T follicular helper cell (primary cell): ENCODE data around the gene CAMSAP3.
"Not testable (repeated sequence)": the region's sequence is repeated elsewhere in the genome, so short reads cannot be mapped to it uniquely, and the experiment has no call there.

Source experiments
- DNase-seq: peaks from one replicate; pipeline ENCODE4 v3.0.0-alpha.2; 2020; ENCODE audit warnings: low read depth

Gene CAMSAP3

DNA sequence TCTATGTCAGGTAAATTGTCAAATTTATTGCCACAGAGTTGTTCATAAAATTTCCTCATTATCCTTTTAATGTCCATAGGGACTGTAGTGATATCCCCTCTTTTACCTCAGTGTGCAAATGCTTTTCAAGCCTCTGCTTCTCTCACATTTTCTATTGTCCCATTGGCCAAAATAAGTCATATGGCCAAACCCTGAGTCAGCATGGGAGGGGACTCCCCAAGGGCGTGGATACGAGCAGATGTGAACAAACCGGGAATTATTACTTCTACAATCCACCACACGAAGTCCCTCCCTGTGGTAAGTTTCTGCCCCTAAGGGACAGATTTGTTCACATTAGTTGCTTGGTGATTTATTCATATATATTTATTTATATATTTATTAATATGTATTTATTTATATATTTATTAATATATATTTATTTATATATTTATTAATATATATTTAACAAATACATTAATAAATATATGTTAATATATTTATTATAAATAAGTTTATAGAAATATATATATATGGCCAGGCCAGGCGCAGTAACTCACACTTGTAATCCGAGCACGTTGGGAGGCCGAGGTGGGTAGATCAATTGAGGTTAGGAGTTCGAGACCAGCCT lies 20.1 kb upstream of the CAMSAP3 start:
- no peak for DNase-seq

DNA sequence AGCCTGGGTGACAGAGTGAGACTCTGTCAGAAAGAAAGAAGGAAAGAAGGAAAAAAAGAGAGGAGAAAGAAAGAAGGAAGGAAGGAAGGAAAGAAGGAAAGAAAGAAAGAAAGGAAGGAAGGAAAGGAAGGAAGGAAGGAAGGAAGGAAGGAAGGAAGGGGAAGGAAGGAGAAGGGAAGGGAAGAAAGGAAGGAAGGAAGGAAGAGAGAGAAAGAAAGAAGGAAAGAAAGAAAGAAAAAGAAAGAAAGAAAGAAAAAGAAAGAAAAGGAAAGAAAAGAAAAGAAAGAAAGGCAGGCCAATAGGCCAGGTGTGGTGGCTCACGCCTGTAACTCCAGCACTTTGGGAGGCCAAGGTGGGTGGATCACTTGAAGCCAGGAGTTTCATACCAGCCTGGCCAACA lies 18.2 kb upstream of the CAMSAP3 start:
- not testable (repeated sequence) for DNase-seq

GRCh38 chr19:7578127-7578526 lies 17.5 kb upstream of the CAMSAP3 start:
- no peak for DNase-seq

DNA sequence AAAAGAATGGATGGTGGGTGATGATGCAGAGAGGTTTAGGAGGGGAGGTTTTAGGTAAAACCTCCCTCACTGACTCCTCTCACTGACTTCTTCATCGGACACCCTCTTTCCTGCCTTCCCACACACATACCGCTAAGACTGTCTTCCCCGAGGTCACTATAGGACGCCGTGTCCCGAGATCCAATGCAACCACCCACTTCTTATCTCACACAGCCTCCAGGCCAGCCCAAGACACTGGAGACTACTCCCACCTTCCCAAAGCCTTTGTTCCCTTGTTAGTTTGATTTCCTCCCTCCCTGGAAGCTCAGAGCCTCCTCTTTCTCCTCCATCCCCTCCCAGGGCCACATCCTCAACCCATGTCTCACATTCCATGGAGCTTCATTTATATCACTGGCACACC lies 16.5 kb upstream of the CAMSAP3 start:
- no peak for DNase-seq

DNA sequence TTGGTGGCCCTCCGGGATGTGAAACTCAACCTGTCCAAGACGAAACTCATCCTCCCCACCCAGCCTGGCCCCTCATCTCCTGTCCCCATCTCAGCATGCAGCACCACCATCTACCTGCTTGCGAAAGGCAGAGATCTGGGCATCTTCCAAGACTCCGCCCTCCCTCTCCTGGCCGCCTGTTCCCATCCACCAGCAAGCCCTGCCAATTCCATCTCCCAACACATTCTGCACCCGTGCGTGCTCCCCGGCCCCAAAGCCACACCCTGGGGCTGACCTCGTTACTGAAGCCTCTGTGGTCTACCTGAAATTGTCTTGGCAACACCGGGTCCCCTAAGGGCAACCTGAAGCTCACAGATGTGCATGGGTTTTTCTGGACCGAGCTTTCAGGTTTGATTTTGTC lies 13.2 kb upstream of the CAMSAP3 start:
- no peak for DNase-seq

GRCh38 chr19:7589822-7590221 lies 5.8 kb upstream of the CAMSAP3 start:
- DNase-seq, result no peak

DNA sequence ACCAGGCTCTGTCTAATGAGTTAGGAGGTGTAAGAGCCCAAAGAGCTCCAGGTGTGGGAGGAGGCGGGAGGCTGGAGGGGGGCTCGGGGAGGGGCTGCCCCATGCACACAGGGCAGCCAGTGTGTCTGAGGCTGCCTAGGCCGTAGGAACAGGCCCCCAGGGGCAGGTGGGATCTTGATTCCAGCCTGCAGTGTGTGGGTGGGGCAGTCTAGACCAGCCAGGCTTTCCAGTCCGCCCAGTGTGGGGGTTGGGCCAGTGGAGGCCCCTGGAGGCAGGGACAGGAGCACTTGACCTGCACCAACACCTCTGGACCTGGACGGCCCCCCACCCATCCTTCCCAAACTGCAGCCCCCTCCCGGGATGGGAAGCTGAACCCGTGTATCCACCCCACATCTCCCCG lies 5.4 kb upstream of the CAMSAP3 start:
- no peak for DNase-seq

- no peak for DNase-seq
Measured at GRCh38 chr19:7596211-7596937, 711 bp downstream of the CAMSAP3 start.

DNA sequence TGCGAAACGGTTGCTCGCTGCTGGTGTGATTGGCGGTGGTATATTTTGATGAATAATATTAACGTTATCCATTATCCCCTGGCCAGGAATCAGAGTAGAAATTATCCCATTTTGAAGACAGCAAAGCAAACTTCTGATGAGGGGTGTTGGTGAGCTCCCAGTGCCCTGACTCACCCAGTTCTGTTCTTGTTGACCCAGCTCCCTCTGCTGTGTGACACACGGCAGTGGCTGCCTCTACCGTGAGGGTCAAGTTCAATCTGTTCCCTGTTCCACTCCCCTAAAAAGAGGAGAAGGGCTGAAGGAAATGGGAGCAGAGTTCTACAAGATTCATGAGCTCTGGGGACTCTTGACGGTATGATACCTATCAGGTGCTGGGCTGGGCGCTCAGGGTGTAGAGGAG lies 2.0 kb downstream of the CAMSAP3 start:
- no peak for DNase-seq

GRCh38 chr19:7598180-7598579 lies 2.5 kb downstream of the CAMSAP3 start:
- no peak for DNase-seq

DNA sequence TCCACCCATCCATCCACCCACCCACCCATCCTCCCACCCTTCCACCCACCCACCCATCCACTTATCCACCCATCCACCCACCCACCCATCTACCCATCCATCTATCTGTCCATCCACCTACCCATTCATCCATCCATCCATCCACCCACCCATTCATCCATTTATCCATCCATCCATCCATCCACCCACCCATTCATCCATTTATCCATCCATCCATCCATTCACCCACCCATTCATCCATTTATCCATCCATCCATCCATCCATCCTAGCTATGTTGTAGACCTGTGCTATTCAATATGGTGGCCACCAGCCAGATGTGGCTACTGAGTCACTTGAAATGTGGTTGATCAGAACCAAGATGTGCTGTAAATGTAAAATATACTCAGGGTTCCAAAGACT lies 5.1 kb downstream of the CAMSAP3 start:
- no peak for DNase-seq

DNA sequence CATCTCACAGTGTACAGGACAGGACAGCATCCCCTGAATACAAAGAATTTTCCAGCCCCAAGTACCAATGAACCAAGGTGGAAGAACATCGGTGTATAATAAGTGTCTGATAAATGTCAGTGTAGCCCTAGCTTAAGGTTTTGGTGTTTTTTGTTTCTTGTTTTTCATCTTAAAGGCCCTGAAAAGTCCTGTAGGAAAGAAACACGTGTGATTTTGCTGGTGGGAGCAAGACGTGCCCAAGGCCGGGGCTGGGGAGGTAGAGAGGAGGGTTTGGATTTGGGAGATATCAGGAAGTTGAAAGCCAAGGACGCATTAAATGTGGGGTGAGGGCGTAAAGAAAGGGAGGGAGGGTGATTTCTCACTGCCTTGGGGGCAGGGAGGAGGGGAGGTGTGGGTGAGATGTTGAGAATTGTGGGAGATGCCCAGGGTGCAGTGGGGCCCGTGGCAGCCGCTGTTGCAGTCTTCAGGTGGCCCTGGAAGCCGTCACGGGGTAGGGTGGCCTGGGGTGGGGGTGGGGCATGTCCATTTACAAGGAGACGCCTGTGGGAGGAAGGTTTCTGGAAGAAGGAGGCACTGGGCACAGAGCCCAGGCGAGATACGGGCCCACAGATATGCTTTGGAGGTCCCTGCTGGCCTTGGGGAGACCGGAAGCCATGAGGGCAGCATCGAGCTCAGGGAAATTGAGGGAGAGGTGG lies 6.7 kb downstream of the CAMSAP3 start:
- no peak for DNase-seq

GRCh38 chr19:7602935-7603497 lies 7.4 kb downstream of the CAMSAP3 start:
- no peak for DNase-seq

DNA sequence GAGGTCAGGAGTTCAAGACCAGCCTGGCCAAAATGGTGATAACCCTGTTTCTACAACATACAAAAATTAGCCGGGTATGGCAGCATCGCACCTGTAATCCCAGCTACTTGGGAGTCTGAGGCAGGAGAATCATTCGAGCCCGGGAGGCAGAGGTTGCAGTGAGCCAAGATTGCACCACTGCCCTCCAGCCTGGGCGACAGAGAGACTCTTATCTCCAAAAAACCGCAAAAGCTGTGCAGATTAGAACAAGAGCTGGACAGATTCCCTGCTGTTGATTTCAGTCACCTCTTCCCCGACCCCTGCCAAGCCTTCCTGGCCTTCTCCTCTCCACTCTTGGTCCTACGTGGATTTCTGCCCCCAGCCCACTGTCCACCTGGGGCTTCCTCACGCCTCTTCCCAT lies 8.3 kb downstream of the CAMSAP3 start:
- DNase-seq, result no peak

GRCh38 chr19:7605490-7606222 lies 10.0 kb downstream of the CAMSAP3 start:
- DNase-seq, result no peak

DNA sequence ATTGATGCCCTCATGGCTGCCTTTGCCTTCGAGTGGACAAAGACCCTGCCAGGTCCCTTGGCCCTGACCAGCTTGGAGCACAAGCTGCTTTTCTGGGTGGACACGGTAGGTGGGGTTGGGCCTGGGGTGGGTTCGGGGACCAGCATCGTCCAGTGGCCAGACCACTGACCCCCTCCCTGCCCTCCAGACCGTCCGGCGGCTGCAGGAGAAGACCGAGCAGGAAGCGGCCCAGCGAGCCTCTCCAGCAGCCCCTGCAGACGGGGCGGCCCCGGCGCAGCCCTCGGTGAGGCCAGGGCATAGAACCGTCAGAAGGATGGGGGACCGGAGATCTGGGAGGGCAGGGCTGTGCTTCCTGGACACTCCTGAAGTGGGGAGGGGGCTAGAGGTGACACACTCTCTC lies 10.6 kb downstream of the CAMSAP3 start:
- no peak for DNase-seq

DNA sequence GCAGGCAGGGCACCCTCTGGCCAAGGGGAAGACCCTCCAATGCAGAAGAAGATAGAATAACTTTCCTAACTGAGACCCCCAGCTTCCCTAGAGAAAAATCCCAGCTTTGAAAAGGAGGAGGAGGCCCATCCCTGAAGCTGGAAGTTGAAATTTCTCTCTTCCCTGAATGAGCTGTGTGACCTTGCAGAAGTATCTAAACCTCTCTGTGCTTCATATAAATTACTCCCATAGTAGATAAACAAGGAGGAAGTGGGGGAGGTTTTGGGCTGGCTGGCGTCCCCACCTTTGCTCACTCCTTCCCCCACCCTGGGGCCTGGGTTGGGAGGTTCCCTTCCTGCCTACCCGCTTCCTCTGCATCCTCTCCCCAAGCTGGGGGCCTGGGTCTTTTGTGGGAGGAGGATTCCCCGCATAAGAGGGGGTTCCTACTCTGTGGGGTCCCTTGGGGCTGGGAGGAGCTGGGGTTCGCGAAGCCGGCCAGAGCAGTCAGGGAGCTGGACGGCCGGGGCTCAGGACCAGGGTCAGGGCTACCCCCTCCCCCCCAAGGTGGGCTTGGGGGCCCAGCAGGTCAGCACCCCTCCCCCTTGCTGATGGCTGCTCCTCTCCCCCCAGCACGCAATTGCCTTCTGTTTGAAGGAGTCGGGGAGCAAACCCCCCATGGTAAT lies 11.7 kb downstream of the CAMSAP3 start:
- DNase-seq, result no peak

DNA sequence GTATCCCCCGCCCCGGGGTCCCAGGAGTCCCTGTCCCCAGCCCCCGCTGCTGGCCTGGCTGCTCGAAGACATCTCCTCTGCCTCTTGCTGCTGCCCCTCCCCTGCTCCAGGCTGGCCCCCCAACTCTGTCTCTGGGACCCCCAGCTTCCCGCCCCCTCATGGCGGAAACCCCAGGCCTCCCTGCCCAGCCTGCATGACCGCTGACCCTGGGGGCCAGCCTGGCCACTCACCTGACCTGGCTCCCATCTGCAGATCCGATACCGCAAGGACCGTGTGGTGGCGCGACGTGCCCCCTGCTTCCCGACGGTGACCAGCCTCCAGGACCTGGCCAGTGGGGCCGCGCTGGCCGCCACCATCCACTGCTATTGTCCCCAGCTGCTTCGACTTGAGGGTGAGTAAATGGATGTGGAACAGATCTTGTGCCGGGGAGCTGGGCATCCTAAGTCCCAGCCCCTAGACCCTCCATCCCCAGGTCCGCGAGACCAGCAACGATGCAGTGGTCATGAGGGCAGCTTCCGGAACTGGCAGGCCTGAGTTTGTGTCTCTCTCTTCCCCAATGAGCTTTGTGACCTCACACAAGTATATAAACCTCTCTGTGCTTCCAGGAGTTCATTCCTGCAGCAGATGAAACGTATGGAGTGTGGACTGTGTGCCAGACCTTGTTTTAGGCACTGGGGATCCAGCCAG lies 12.4 kb downstream of the CAMSAP3 start:
- no peak for DNase-seq

GRCh38 chr19:7610491-7611240 lies 15.0 kb downstream of the CAMSAP3 start:
- no peak for DNase-seq

DNA sequence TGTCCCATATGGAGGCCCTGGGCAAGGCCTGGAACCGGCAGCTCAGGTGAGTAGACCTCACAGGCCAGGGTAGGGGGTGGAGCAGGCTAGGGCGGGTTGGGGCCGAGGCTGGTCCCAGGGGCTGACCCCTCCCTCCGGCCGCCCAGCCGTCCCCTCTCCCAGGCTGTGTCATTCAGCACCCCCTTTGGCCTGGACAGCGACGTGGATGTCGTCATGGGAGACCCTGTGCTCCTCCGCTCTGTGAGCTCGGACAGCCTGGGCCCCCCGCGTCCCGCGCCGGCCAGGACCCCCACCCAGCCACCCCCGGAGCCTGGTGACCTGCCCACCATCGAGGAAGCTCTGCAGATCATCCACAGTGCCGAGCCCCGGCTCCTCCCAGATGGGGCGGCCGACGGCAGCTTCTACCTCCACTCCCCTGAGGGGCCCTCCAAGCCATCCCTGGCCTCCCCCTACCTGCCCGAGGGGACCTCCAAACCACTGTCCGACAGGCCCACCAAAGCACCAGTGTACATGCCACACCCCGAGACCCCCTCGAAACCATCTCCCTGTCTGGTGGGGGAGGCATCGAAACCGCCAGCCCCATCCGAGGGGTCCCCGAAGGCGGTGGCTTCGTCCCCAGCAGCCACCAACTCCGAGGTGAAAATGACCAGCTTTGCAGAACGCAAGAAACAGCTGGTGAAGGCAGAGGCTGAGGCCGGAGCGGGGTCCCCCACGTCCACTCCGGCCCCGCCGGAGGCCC lies 16.0 kb downstream of the CAMSAP3 start:
- DNase-seq, result no peak
